Prostate gland (tissue), 2 donors: Measurements from ENCODE around the gene SMPD4.

ENCODE experiments used
- POLR2A ChIP-seq: fragments of 450-650 bp; IDR thresholded peaks from one replicate; pipeline ENCODE4 v1.6.1; 2016; ENCODE audit warnings: antibody characterized with exemption, mild to moderate bottlenecking
- TF ChIP-seq, protein P1 (sequence below), 4 experiments: fragments of 200-600 bp in 2 of 4; fragments of 450-650 bp in 2 of 4; sonication (generic) in 2 of 4; IDR thresholded peaks; 1 replicate in 3 of 4; 2 replicates in 1 of 4; pipeline ENCODE4 v1.5.1; 2016 to 2019; ENCODE audit warnings: antibody characterized with exemption in 4 of 4, mild to moderate bottlenecking in 2 of 4, moderate library complexity in 2 of 4

DNA sequence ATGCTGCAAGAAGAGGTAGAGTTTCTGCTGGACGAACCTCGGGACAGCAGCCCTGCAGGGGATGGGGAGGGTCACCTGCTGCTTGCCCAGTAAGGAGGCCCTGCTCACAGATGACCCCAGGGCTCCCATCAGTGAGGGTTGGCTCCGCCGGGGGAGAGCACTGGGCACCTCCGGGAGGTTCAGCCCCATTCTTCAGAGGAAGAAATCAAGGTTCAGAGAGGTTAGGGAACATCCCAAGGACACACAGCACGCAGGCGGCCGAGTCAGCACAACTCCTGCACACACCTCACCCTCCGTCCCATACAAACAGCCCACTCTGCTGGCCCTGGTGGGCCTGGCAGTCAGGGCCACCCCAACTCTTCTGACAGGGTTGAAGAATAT is 24.8 kb downstream of the SMPD4 start:
- TF ChIP-seq, protein P1, sequence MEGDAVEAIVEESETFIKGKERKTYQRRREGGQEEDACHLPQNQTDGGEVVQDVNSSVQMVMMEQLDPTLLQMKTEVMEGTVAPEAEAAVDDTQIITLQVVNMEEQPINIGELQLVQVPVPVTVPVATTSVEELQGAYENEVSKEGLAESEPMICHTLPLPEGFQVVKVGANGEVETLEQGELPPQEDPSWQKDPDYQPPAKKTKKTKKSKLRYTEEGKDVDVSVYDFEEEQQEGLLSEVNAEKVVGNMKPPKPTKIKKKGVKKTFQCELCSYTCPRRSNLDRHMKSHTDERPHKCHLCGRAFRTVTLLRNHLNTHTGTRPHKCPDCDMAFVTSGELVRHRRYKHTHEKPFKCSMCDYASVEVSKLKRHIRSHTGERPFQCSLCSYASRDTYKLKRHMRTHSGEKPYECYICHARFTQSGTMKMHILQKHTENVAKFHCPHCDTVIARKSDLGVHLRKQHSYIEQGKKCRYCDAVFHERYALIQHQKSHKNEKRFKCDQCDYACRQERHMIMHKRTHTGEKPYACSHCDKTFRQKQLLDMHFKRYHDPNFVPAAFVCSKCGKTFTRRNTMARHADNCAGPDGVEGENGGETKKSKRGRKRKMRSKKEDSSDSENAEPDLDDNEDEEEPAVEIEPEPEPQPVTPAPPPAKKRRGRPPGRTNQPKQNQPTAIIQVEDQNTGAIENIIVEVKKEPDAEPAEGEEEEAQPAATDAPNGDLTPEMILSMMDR (IDR thresholded peaks at IDR 0.05): no peak
- TF ChIP-seq POLR2A: no peak
